HuH-7.5 (cell line): ENCODE measurements around the gene TPCN2.
"Not testable (repeated sequence)": the region's sequence is repeated elsewhere in the genome, so short reads cannot be mapped to it uniquely, and the experiment has no call there.

Experiments
- DNase-seq: peaks from one replicate; pipeline ENCODE4 v3.0.0; 2011; ENCODE audit warnings: low spot score

The TPCN2 gene

GRCh38 chr11:69048694-69049489 is at the start of gene TPCN2:
Gene TPCN2 (plus strand): TSS chr11:69048932. CDS start chr11:69048998, 66 bp downstream.
- peak; percentile 100 for DNase-seq

- no peak for DNase-seq
These were observed 49.5 kb upstream of the TPCN2 start for GRCh38 chr11:68999093-68999747.

GRCh38 chr11:68999748-69000355 is 48.9 kb upstream of the TPCN2 start:
- not testable (repeated sequence) for DNase-seq

GRCh38 chr11:69000391-69000790 is 48.3 kb upstream of the TPCN2 start:
- DNase-seq, result no peak

GRCh38 chr11:69000831-69001242 is 47.9 kb upstream of the TPCN2 start:
- peak; percentile 84 for DNase-seq

GRCh38 chr11:69001243-69002081 is 47.3 kb upstream of the TPCN2 start:
- DNase-seq, result no peak

GRCh38 chr11:69002110-69002569 is 46.6 kb upstream of the TPCN2 start:
- no peak for DNase-seq

- no peak for DNase-seq
These were observed 46.0 kb upstream of the TPCN2 start for GRCh38 chr11:69002570-69003231.

- DNase-seq, result no peak
These were observed 45.3 kb upstream of the TPCN2 start for GRCh38 chr11:69003301-69003865.

- no peak for DNase-seq
These were observed 44.8 kb upstream of the TPCN2 start for GRCh38 chr11:69003866-69004367.

- DNase-seq, result no peak
These were observed 44.1 kb upstream of the TPCN2 start for GRCh38 chr11:69004411-69005182.

GRCh38 chr11:69005183-69005630 is 43.5 kb upstream of the TPCN2 start:
- no peak for DNase-seq

- DNase-seq, result no peak
These were observed 42.9 kb upstream of the TPCN2 start for GRCh38 chr11:69005631-69006368.

- DNase-seq, result no peak
These were observed 41.9 kb upstream of the TPCN2 start for GRCh38 chr11:69006816-69007215.

- DNase-seq, result peak; percentile 96
These were observed 40.8 kb upstream of the TPCN2 start for GRCh38 chr11:69007975-69008381.

GRCh38 chr11:69008737-69009440 is 39.8 kb upstream of the TPCN2 start:
- peak; percentile 99 for DNase-seq

- DNase-seq, result no peak
These were observed 39.1 kb upstream of the TPCN2 start for GRCh38 chr11:69009441-69010211.

- DNase-seq, result peak; percentile 57
These were observed 38.3 kb upstream of the TPCN2 start for GRCh38 chr11:69010361-69010891.
